Measurements from ENCODE around the gene HLF.
"Not testable (repeated sequence)": the region's sequence is repeated elsewhere in the genome, so short reads cannot be mapped to it uniquely, and the experiment has no call there.

Gene HLF

DNA sequence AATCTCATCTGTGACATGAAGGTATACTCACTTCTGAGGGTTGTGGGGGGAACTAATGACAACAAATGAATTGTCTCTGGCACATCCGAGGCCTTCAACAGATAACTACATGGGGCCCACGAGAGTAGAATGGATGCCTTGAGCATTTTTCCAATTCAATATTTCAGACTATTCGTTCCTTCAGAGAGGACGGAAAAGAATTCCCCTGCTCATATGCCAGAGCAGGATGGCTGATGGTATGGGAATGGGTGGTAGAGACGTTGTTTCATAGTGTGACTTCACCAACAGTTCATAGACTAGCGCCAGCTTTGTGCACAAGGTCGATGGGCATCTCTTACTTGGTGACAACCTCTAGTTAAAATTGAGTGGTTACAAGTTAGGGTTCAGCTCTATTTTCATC is 61.3 kb downstream of the HLF start:
- no peak for TF ChIP-seq CTCF (conservative IDR thresholded peaks at IDR 0.05)
- no peak overlapping the region for H3K27ac ChIP-seq

DNA sequence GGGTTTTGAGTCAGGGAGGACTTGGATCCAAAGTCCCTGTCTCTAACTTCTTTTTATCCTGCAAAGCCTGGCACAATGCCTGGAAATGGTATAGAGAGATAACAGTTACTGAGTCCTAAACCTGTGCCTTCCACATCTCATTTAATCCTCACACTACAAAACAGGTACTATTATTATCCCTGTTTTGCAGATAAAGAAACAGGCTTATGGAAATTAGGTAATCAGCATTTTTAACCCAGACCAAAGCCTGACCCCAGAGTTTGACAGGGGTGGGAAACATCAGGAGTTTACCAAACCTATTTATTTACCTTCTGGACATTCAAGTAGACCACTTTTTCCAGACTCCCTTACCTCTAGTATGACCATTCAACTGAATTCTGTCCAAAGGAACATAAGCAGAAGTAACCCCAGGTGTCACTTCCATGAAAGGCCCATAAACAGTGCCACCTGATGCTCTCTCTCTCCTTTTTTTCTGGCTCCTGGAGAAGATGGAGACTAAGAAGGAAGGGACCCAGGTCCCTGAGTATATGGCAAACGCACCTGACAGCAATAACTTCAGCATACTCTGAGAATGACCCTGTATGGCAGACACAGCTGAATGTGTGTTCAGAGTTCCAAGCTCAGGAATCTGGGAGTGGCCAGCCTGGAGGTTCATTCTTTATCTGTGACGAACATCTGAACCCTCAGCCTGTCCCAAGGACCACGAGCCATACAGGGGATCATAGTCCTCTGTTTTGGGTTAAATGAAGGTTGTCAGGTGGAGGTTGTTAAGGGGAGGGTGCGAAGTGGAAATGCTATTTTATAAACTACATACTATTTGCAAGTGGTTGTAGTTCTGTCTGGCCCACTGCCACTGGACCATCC is 62.7 kb downstream of the HLF start:
- TF ChIP-seq CTCF (conservative IDR thresholded peaks at IDR 0.05), result no peak
- H3K27ac ChIP-seq, result no peak overlapping the region

DNA sequence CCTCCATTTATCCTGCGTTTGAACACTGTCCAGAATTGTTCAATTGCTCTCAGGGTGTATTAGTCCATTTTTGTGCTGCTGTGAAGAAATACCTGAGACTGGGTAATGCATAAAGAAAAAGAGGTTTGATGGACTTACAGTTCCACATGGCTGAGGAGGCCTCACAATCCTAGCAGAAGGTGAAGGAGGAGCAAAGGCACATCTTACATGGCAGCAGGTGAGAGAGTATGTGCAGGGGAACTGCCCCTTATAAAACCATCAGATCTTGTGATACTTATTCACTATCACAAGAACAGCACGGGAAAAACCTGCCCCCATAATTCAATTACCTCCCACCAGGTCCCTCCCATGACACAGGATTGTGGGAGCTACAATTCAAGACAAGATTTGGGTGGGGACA is 63.8 kb downstream of the HLF start:
- not testable (repeated sequence) for H3K27ac ChIP-seq

GRCh38 chr17:55330344-55330933 is 65.7 kb downstream of the HLF start:
- TF ChIP-seq CTCF (conservative IDR thresholded peaks at IDR 0.05), result no peak

DNA sequence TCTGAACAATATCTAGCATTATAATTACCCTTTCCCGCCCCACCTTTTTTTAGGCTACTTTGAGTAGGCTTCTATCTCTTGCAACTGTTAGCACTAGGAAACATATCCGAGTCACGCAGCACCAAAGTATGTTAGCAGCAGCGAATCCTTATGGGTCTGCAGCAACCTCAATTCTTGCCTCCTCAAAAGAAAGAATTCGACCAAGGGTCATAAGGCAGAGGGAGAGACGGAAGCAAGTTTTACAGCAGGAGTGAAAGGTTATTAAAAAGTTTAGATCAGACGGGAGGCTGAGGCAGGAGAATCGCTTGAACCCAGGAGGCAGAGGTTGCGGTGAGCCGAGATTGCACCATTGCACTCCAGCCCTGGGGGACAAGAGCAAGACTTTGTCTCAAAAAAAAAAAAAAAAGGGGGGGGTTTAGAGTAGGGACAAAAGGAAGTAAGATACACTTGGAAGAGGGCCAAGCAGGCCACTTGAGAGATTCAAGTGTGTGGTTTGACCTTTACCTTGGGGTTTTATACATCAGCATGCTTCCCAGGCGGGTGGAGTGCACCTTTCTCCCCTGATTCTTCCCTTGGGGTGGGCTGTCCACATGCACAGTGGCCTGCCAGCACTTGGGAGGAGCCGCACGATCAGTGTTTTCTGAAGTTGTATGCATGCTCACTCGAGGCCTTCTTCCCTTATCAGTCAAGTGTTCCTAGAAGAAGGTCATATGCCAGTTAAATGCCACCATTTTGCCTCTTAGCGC is 67.7 kb downstream of the HLF start:
- no peak overlapping the region for H3K27ac ChIP-seq
- no peak for TF ChIP-seq CTCF (conservative IDR thresholded peaks at IDR 0.05)

More at GRCh38 chr17:55330344-55330933, 65.7 kb downstream of the HLF start:
- H3K27ac ChIP-seq, result no peak overlapping the region

GRCh38 chr17:55334285-55334684 is 69.5 kb downstream of the HLF start:
- no peak for TF ChIP-seq CTCF (conservative IDR thresholded peaks at IDR 0.05)
- no peak overlapping the region for H3K27ac ChIP-seq

GRCh38 chr17:55334881-55335540 is 70.3 kb downstream of the HLF start:
- TF ChIP-seq CTCF (conservative IDR thresholded peaks at IDR 0.05), result no peak
- H3K27ac ChIP-seq, result no peak overlapping the region
